H1 (cell line): ENCODE measurements around the gene RAB3A. TPM values are rescaled to one million over a fixed set of nuclear protein-coding genes. Genes with fewer than 3 reads are reported as not detected.

Experiments
- CTCF ChIA-PET: fragments of 300-600 bp; sonication (Branson Sonifier 250); formaldehyde crosslinking; loops from one replicate; lab custom pipeline; 2021; ENCODE audit not compliant: partially characterized antibody; lab: Charles Lee
- POLR2A ChIA-PET: fragments of 300-600 bp; sonication (Branson Sonifier 250); formaldehyde crosslinking; loops from one replicate; lab custom pipeline; 2021; ENCODE audit warnings: inconsistent platforms; ENCODE audit not compliant: partially characterized antibody; lab: Charles Lee
- DNase-seq, 2 experiments: peaks; one replicate each; pipeline versions ENCODE4 v3.0.0 to v3.0.0-alpha.2; 2010 to 2022; ENCODE audit warnings: low spot score in 2 of 2, low read depth in 1 of 2, mixed read lengths in 1 of 2
- FAIRE-seq: peaks from 2 replicates; lab custom pipeline; 2011; peaks lifted over from hg19 to GRCh38; lab: Jason Lieb, UNC
- H2AFZ ChIP-seq: 2 replicates; pipeline ENCODE4 v1.8.1; 2012; ENCODE audit warnings: low read length, inconsistent platforms
- H2AK5ac ChIP-seq: 2 replicates; pipeline ENCODE4 v1.6.1; 2013; ENCODE audit warnings: low read depth, low read length
- H2BK120ac ChIP-seq: replicated peaks from 2 replicates; pipeline ENCODE3; 2013; ENCODE audit warnings: low read depth, low read length, inconsistent platforms
- H2BK12ac ChIP-seq: 2 replicates; pipeline ENCODE4 v1.6.1; 2013; ENCODE audit warnings: low read depth, low read length
- H2BK15ac ChIP-seq: 2 replicates; pipeline ENCODE4 v1.6.1; 2013; ENCODE audit warnings: low read length
- H2BK20ac ChIP-seq: 2 replicates; pipeline ENCODE4 v1.6.1; 2013; ENCODE audit warnings: low read length
- H2BK5ac ChIP-seq: 2 replicates; pipeline ENCODE4 v1.6.1; 2013; ENCODE audit warnings: low read depth, low read length
- H3K14ac ChIP-seq: 2 replicates; pipeline ENCODE4 v1.6.1; 2013; ENCODE audit warnings: inconsistent platforms; ENCODE audit not compliant: insufficient read length
- H3K18ac ChIP-seq: 2 replicates; pipeline ENCODE4 v1.6.1; 2013; ENCODE audit warnings: low read length; ENCODE audit errors: extremely low read depth
- H3K23ac ChIP-seq: 2 replicates; pipeline ENCODE4 v1.6.1; 2013; ENCODE audit warnings: inconsistent platforms; ENCODE audit not compliant: insufficient read length
- H3K23me2 ChIP-seq: 2 replicates; pipeline ENCODE4 v1.6.1; 2013; ENCODE audit warnings: low read depth, low read length
- H3K27ac ChIP-seq: 2 replicates; pipeline ENCODE4 v1.6.1; 2011; ENCODE audit warnings: low read depth, low read length, inconsistent platforms
- H3K27me3 ChIP-seq, 4 experiments: replicated peaks in 1 of 4; 1 replicate in 1 of 4; 2 replicates in 3 of 4; pipeline versions ENCODE4 v1.6.1 to v1.8.1; 2011 to 2013; ENCODE audit warnings: low read length in 3 of 4, mild to moderate bottlenecking in 3 of 4, inconsistent platforms in 2 of 4, mixed read lengths in 2 of 4, moderate library complexity in 1 of 4; ENCODE audit not compliant: control insufficient read depth in 3 of 4, insufficient read depth in 3 of 4; ENCODE audit errors: extremely low read depth in 1 of 4
- H3K36me3 ChIP-seq, 4 experiments: 2 replicates each; pipeline versions ENCODE4 v1.6.1 to v1.8.1; 2011 to 2013; ENCODE audit warnings: mild to moderate bottlenecking in 4 of 4, low read length in 3 of 4, moderate library complexity in 2 of 4, control low read depth in 1 of 4, inconsistent platforms in 1 of 4; ENCODE audit not compliant: insufficient read depth in 4 of 4, control insufficient read depth in 2 of 4
- H3K4ac ChIP-seq: replicated peaks from 2 replicates; pipeline ENCODE3; 2013; ENCODE audit warnings: low read length, low read depth, mixed read lengths, inconsistent platforms; ENCODE audit not compliant: insufficient read length
- H3K4me1 ChIP-seq, 4 experiments: replicated peaks in 1 of 4; 1 replicate in 1 of 4; 2 replicates in 3 of 4; pipeline versions ENCODE4 v1.6.1 to v1.8.1; 2011 to 2013; ENCODE audit warnings: low read length in 3 of 4, inconsistent platforms in 2 of 4, mixed read lengths in 1 of 4; ENCODE audit not compliant: insufficient read depth in 4 of 4, control insufficient read depth in 3 of 4
- H3K4me2 ChIP-seq, 2 experiments: 2 replicates each; pipeline versions ENCODE4 v1.6.1 to v1.8.1; 2011 to 2013; ENCODE audit warnings: low read depth in 2 of 2, low read length in 2 of 2, control low read depth in 1 of 2, inconsistent platforms in 1 of 2, mild to moderate bottlenecking in 1 of 2; ENCODE audit not compliant: insufficient read depth in 1 of 2
- H3K4me3 ChIP-seq, 4 experiments: fragments of 200-600, 300-600 bp in 1 of 4; sonication (generic), shearing (Covaris generic), sonication (Bioruptor Twin) in 1 of 4; 2 replicates each; pipeline versions ENCODE4 v1.5.1 to v1.8.1; 2011 to 2016; ENCODE audit warnings: low read length in 4 of 4, low read depth in 3 of 4, control low read depth in 2 of 4, inconsistent platforms in 2 of 4, mild to moderate bottlenecking in 2 of 4, mixed read lengths in 1 of 4, moderate library complexity in 1 of 4; ENCODE audit not compliant: insufficient read depth in 2 of 4; ENCODE audit errors: extremely low read depth in 1 of 4
- H3K56ac ChIP-seq: replicated peaks from 2 replicates; pipeline ENCODE3; 2013; ENCODE audit warnings: low read depth, mild to moderate bottlenecking, mixed read lengths, low read length, inconsistent platforms; ENCODE audit not compliant: insufficient read length
- H3K79me1 ChIP-seq: 2 replicates; pipeline ENCODE4 v1.6.1; 2013; ENCODE audit warnings: low read depth, low read length, control low read depth
- H3K79me2 ChIP-seq, 2 experiments: 2 replicates each; pipeline versions ENCODE4 v1.6.1 to v1.8.1; 2012 to 2013; ENCODE audit warnings: low read length in 2 of 2, mild to moderate bottlenecking in 2 of 2, inconsistent platforms in 1 of 2; ENCODE audit not compliant: insufficient read depth in 2 of 2, control insufficient read depth in 1 of 2
- H3K9ac ChIP-seq, 4 experiments: replicated peaks in 1 of 4; 1 replicate in 1 of 4; 2 replicates in 3 of 4; pipeline versions ENCODE4 v1.6.1 to v1.8.1; 2011 to 2013; ENCODE audit warnings: low read depth in 3 of 4, low read length in 3 of 4, control low read depth in 2 of 4, mild to moderate bottlenecking in 2 of 4, moderate library complexity in 2 of 4, inconsistent platforms in 1 of 4; ENCODE audit errors: extremely low read depth in 1 of 4
- H3K9me3 ChIP-seq, 2 experiments: 2 replicates each; pipeline versions ENCODE4 v1.6.1 to v1.8.1; 2012 to 2013; ENCODE audit warnings: mild to moderate bottlenecking in 2 of 2, moderate library complexity in 2 of 2, control low read depth in 1 of 2, inconsistent platforms in 1 of 2, low read depth in 1 of 2, low read length in 1 of 2, mixed read lengths in 1 of 2; ENCODE audit not compliant: insufficient read depth in 2 of 2
- H4K20me1 ChIP-seq, 2 experiments: replicated peaks in 1 of 2; 2 replicates each; pipeline versions ENCODE3 to v1.8.1; 2011 to 2013; ENCODE audit warnings: inconsistent platforms in 2 of 2, low read length in 2 of 2, mild to moderate bottlenecking in 1 of 2; ENCODE audit not compliant: insufficient read depth in 2 of 2, control insufficient read depth in 1 of 2
- H4K5ac ChIP-seq: 2 replicates; pipeline ENCODE4 v1.6.1; 2013; ENCODE audit warnings: low read length, low read depth, mixed read lengths, inconsistent platforms; ENCODE audit not compliant: insufficient read length
- H4K8ac ChIP-seq: 2 replicates; pipeline ENCODE4 v1.8.0; 2013; ENCODE audit warnings: mild to moderate bottlenecking, moderate library complexity, low read length, inconsistent platforms; ENCODE audit not compliant: insufficient read depth; ENCODE audit errors: extremely low read depth
- H4K91ac ChIP-seq: replicated peaks from 2 replicates; pipeline ENCODE3; 2013; ENCODE audit warnings: low read length, mixed read lengths, inconsistent platforms; ENCODE audit not compliant: insufficient read length
- BCL11A ChIP-seq, 2 experiments: IDR thresholded peaks; one replicate each; pipeline ENCODE4 v1.6.1; 2011; ENCODE audit warnings: low read depth in 2 of 2, low read length in 2 of 2, mild to moderate bottlenecking in 2 of 2
- CHD1 ChIP-seq: IDR thresholded peaks from 2 replicates; pipeline ENCODE4 v1.6.1; 2012; ENCODE audit warnings: low read depth, low read length, improper control_type of control experiment
- FOSL1 ChIP-seq: IDR thresholded peaks from 2 replicates; pipeline ENCODE4 v1.6.1; 2011; ENCODE audit warnings: mild to moderate bottlenecking, low read depth, low read length, moderate library complexity; ENCODE audit not compliant: insufficient read depth
- GTF2F1 ChIP-seq: IDR thresholded peaks from 2 replicates; pipeline ENCODE4 v1.6.1; 2012; ENCODE audit warnings: low read depth, low read length, improper control_type of control experiment, borderline replicate concordance
- KDM5A ChIP-seq: fragments of 200-600 bp; IDR thresholded peaks from 2 replicates; pipeline ENCODE4 v1.7.1; 2012; ENCODE audit warnings: mild to moderate bottlenecking, low read length, inconsistent platforms, mixed read lengths
- RAD21 ChIP-seq, 2 experiments: IDR thresholded peaks in 1 of 2; conservative IDR thresholded peaks in 1 of 2; 2 replicates each; pipeline ENCODE4 v1.6.1; 2011; ENCODE audit warnings: low read depth in 2 of 2, low read length in 2 of 2, improper control_type of control experiment in 1 of 2, inconsistent platforms in 1 of 2, mild to moderate bottlenecking in 1 of 2, moderate library complexity in 1 of 2
- SIN3A ChIP-seq, 2 experiments: IDR thresholded peaks in 1 of 2; conservative IDR thresholded peaks in 1 of 2; 2 replicates each; pipeline ENCODE4 v1.6.1; 2011 to 2012; ENCODE audit warnings: low read length in 2 of 2, improper control_type of control experiment in 1 of 2, low read depth in 1 of 2, mild to moderate bottlenecking in 1 of 2
- SRF ChIP-seq: IDR thresholded peaks from 2 replicates; pipeline ENCODE4 v1.6.1; 2011; ENCODE audit warnings: mild to moderate bottlenecking, low read depth, low read length, moderate library complexity
- SUZ12 ChIP-seq: fragments of 200-600 bp; sonication (generic); IDR thresholded peaks from 2 replicates; pipeline ENCODE4 v1.6.1; 2012; ENCODE audit warnings: mild to moderate bottlenecking, inconsistent platforms, low read length, moderate library complexity, mixed read lengths
- TBP ChIP-seq: IDR thresholded peaks from 2 replicates; pipeline ENCODE4 v1.6.1; 2011; ENCODE audit warnings: low read depth, low read length, improper control_type of control experiment
- WGBS, 2 experiments: shearing (Covaris generic) in 1 of 2; methylation state at CpG; one replicate each; pipeline versions ENCODE4 v1.1.6 to v1.1.7; 2013 to 2015; ENCODE audit warnings: low lambda C conversion rate in 2 of 2, mixed read lengths in 2 of 2, inconsistent platforms in 1 of 2, low coverage in 1 of 2, missing lambda C conversion rate in 1 of 2; ENCODE audit not compliant: insufficient replicate concordance in 2 of 2, insufficient coverage in 1 of 2, insufficient read length in 1 of 2; ENCODE audit errors: extremely low coverage in 1 of 2, missing lambda C conversion rate in 1 of 2; 5-methylcytosine and 5-hydroxymethylcytosine counted together
- polyA plus RNA-seq, 7 experiments: library from polyadenylated mRNA; depleted of rRNA in 3 of 7; stranded (reverse) in 5 of 7; unstranded in 2 of 7; fragments of >200 nt in 5 of 7; fragments of 200-250 nt in 2 of 7; gene quantifications; 1 replicate in 5 of 7; 2 replicates in 1 of 7; 4 replicates in 1 of 7; pipeline versions ENCODE4 v1.2.1 to v1.2.3, GENCODE V29; 2011 to 2013; ENCODE audit warnings: missing spikeins in 2 of 7, mixed read lengths in 2 of 7
- total RNA-seq: library from RNA; stranded (reverse); fragmentation: NEBNext Ultra II Directional; extraction: Animal tissue kit (Norgen Biotek cat#: 25700); gene quantifications from 2 replicates; pipeline ENCODE4 v1.2.1, GENCODE V29; 2021
- TF ChIP-seq, protein P1 (sequence below): IDR thresholded peaks from 2 replicates; pipeline ENCODE4 v1.6.1; 2011; ENCODE audit warnings: low read length, improper control_type of control experiment

The RAB3A gene
- total and polyA plus RNA-seq, 2 of the 8 experiments (the other 6 are each of a cell fraction or from before 2014, with no cell fraction given) = 13.6 to 14.2 TPM

DNA sequence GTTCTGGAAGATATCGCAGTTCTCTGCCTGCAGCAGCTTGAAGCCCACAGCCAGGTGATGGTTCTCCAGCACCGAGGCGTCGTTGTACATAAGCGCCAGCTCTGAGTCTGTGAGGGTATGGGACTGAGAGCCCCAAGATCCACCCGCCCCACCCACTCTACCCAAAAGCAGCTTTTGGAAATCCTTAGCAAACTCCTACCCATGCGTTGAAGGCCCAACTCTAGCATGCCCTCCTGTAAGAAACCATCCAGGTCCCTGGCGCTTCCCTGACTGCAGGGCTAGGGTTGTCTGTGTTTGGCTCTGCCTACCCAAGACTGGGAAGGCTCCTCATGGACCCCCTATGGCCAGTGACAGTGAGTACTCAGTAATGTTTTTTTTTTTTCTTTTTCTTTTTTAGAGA lies 12.9 kb upstream of the RAB3A start:
- H3K4ac ChIP-seq = no peak overlapping the region
- H3K9me3 ChIP-seq = no peaks in the 10 kb centered on the region
- H3K4me3 ChIP-seq = no peak overlapping the region
- H3K23me2 ChIP-seq = no peaks in the 10 kb centered on the region; the same call in 1 of the 2 replicates
- no peak overlapping the region for H3K14ac ChIP-seq
- no peak overlapping the region for H2BK15ac ChIP-seq
- peaks cover 0 to 6% (median 6%) of the 10 kb centered on the region in 4 experiments; a peak in 5 of 7 replicates for H3K4me1 ChIP-seq
- H3K4me2 ChIP-seq = no peak overlapping the region
- no peak overlapping the region for H3K9ac ChIP-seq
- H4K8ac ChIP-seq = no peak overlapping the region
- no peaks in the 10 kb centered on the region for H3K79me2 ChIP-seq
- FAIRE-seq (no peak), DNase-seq (no peak)
- no peak overlapping the region for H3K56ac ChIP-seq
- no peak overlapping the region for H3K23ac ChIP-seq
- no peak overlapping the region for H2AK5ac ChIP-seq
- no peaks in the 10 kb centered on the region for H3K36me3 ChIP-seq
- H3K18ac ChIP-seq = no peak overlapping the region
- H3K27ac ChIP-seq = no peak overlapping the region
- H3K27me3 ChIP-seq = no peaks in the 10 kb centered on the region
- no peaks in the 10 kb centered on the region for H4K20me1 ChIP-seq
- H2BK120ac ChIP-seq = no peak overlapping the region
- 94% methylated on average over 8 of the region's 8 CpGs; no CpG with 5 or more reads in 1 of the 2 experiments for WGBS, 2 experiments
- H2BK5ac ChIP-seq = no peak overlapping the region
- no peak overlapping the region for H2BK20ac ChIP-seq
- H2AFZ ChIP-seq = no peak overlapping the region
- TF ChIP-seq, protein P1, sequence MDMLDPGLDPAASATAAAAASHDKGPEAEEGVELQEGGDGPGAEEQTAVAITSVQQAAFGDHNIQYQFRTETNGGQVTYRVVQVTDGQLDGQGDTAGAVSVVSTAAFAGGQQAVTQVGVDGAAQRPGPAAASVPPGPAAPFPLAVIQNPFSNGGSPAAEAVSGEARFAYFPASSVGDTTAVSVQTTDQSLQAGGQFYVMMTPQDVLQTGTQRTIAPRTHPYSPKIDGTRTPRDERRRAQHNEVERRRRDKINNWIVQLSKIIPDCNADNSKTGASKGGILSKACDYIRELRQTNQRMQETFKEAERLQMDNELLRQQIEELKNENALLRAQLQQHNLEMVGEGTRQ = no peak
- no peak for TF ChIP-seq RAD21 (IDR thresholded peaks at IDR 0.05 in 1 of 2, conservative IDR thresholded peaks at IDR 0.05 in 1 of 2; ENCODE audit: low read depth in 2 of 2, low read length in 2 of 2)
- no peak for TF ChIP-seq SIN3A (conservative IDR thresholded peaks at IDR 0.05 in 1 of 2, IDR thresholded peaks at IDR 0.05 in 1 of 2; ENCODE audit: low read depth in 1 of 2, low read length in 2 of 2)
- no peak for TF ChIP-seq SUZ12
- TF ChIP-seq TBP = no peak
- no peak for TF ChIP-seq SRF
- TF ChIP-seq GTF2F1 = no peak
- TF ChIP-seq FOSL1 = no peak
- TF ChIP-seq CHD1 = no peak
- TF ChIP-seq BCL11A (IDR thresholded peaks at IDR 0.05; ENCODE audit: low read depth in 2 of 2, low read length in 2 of 2) = no peak
- TF ChIP-seq KDM5A = no peak
- no peak overlapping the region for H4K91ac ChIP-seq
- no peaks in the 10 kb centered on the region for H3K79me1 ChIP-seq
- POLR2A ChIA-PET = interaction anchor here (0.6 kb wide), 1 partner anchor 536 kb away, joined by 4 read pairs; no protein-coding TSS in a partner anchor
- H2BK12ac ChIP-seq = no peak overlapping the region
- no peak overlapping the region for H4K5ac ChIP-seq
- CTCF ChIA-PET = interaction anchor here (1.1 to 8.3 kb wide), 5 partner anchors 8 to 95 kb away, joined by 3 to 67 read pairs (median 6); no protein-coding TSS in a partner anchor
